GM21723 (cell line): ENCODE measurements around the gene OR2T1.
A peak's percentile ranks its signal among the peaks of the same experiment; 100 is the strongest.
"Not testable (repeated sequence)": the region's sequence is repeated elsewhere in the genome, so short reads cannot be mapped to it uniquely, and the experiment has no call there.

Source experiments
- ATAC-seq: cut with Tn5 transposase; IDR thresholded peaks from one replicate; pipeline ENCODE4 v1.9.1; 2021; ENCODE audit warnings: mild to moderate bottlenecking, moderate library complexity; ENCODE audit not compliant: unreplicated experiment

The OR2T1 gene

DNA sequence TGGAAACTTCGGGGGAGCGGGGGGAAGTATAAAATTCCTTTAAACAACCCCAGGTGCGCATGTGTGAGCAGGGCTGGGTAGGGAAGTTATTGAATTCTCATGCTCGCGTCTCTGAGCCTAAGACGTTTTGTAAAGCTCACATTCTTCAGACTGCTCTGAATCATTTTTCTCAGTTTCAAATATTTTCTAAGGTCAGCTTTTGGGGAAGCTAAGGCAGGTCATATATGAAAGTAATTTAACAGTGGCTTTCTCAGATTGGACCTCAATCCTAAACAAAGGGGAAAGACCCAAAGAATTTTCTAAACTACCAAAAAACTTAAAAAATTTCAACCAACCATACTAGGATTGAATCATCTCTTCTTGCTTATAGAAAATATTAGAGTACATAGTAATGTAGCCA lies 32.1 kb downstream of the OR2T1 start:
- not testable (repeated sequence) for ATAC-seq

DNA sequence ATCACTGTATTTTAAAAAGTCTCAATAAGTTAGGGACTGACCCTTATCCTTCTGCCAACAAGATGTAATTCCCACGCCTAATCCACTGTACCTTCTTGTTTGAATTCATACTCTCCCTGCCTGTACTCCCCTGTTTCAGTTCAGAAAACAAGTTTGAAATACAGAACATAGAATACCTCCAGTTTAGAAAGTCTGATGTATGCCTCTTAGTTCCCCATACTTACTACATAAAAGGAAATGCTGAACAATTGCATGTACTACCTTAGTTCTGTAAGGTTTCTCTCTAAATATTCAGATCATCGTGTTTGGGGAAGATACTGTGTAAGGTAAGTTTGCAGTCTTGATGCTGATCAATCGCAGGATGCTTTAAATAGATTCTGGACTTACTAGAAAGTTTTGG lies 33.5 kb downstream of the OR2T1 start:
- peak; percentile 54 for ATAC-seq

DNA sequence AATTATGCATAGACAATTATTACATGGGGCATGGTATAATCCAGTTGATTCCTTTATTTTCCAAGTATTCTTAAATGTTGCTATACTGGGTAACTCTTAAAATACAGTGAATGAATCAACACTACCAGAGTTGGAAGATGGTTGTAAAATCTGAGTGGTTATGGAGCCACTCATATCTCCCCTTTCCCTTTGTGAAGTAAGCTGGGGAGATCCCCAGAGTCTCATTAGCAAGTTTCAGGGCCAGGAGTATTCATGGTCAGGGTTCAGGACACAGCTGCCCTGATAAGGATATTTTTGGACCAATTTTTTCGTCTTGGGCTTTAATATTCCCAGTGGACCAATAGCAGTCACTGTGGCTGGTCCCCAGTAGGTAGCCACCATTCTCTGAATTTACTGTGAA lies 35.8 kb downstream of the OR2T1 start:
- not testable (repeated sequence) for ATAC-seq

DNA sequence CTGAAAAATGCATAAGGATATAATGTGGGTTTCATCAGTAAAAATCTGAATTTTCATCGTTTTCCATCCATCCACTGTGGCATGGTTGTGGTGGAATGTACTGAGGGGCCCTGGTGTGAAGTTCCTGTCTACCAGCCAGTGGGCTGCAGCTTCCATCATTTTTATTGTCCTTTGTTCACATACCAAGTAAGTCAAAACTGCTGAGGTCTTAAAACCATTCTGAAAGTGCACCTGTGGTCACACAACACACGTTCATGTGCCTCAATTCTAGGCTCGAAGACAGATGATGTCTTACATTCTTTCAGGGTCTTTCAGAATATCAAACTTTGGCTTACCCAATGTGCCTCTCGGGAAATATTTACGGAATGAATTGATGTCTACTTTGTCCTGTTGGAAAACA lies 36.4 kb downstream of the OR2T1 start:
- ATAC-seq, result not testable (repeated sequence)

DNA sequence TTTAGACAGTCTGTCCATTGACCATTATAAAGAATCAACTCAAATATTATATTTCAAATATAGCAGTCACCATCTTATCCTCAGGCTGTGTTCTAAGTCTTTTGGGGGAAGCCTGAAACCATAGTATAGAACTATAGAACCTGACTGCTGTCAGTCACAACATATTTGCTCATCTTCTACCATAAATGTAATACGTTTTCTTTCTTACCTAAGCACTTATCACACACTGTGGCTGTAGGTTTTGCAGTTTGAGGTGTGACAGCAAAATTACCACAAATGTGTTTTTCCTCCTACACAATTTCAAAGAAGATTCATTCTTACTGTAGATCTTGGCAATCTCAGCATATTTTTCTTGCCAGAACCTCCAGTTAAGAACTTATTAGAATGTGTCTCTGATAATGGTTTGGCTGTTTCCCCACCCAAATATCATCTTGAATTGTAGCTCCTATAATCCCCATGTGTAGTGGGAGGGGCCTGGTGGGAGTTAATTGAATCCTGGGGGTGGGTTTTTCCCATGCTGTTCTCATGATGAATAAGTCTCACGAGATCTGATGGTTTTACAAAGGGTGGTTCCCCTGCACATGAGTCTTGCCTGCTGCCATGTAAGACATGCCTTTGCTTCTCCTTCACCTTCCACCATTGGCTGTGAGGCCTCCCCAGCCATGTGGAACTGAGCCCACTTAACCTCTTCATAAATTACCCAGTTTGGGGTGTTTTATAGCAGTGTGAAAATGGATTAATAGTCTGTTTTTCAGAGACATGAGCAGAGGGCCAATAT lies 39.8 kb downstream of the OR2T1 start:
- not testable (repeated sequence) for ATAC-seq

DNA sequence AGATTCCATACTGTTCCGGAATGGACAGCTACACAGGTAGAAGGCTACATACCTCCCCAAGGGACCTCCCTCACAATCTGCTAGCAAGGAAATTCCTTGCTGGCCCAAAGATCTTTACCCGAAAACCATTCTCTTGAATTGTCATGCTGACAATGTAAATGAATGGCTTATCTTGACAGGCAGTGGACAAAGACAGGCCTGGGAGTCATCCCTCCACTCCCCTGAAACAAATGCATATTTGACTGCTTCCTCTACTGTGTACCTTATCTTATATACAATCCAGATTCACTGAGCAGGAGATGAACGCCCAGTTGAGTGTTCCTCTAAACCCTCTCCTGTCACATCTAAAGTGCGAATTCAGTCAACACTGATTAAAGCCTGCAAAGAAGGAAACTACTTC lies 41.8 kb downstream of the OR2T1 start:
- not testable (repeated sequence) for ATAC-seq

DNA sequence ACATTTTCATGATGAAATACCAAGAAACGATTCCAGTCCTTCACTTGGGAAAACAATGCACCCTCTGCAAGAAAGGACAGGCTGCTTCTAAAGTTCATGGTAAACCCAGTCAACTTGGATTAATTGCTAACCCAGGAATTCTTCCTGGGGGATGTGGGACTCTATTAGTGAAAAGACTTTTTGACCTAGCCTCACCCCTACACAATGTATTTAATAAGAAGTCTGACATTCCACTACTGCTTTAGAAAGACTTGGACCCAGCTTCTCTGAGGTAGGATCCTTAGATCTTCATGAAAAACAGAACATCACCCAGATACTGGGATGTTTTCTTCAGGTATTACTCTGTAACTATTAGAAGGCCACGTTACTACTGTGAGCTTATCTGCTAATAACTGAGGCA lies 42.6 kb downstream of the OR2T1 start, which contains the start of gene OR2T2:
OR2T2 (plus strand) TSS at position 239 of the 400 bp plus-strand sequence. CDS start 7,161 bp downstream, outside the sequence.
- not testable (repeated sequence) for ATAC-seq

DNA sequence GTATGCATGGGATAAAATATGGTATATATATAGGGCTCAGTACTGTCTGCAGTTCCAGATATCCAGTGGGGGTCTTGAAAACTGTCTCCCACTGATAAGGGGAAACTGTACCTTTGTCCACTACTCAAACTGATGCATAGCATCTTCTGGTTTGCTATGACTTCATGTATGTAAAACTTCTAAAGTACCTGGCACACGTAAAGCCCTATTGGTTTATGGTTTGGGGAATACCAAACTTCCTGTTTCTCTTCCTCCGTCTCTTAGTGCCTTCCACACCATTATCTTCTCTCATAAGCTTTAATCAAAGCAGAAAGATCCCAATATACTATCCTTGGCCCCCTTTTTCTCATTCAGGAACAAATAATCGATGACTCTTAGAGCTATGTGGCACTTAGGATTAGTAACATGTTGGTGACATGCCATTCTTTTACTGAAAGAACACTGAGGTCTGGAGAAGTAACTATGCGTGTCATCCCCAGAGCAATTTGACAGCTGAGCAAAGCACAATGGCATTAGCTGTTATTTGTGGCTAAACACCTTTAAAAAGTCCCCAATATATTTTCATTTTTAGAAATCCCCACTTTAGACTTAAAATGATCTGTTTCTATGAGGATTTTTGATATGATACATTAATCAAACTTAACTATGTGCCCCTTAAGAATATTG lies 45.7 kb downstream of the OR2T1 start:
- ATAC-seq, result peak; percentile 66

DNA sequence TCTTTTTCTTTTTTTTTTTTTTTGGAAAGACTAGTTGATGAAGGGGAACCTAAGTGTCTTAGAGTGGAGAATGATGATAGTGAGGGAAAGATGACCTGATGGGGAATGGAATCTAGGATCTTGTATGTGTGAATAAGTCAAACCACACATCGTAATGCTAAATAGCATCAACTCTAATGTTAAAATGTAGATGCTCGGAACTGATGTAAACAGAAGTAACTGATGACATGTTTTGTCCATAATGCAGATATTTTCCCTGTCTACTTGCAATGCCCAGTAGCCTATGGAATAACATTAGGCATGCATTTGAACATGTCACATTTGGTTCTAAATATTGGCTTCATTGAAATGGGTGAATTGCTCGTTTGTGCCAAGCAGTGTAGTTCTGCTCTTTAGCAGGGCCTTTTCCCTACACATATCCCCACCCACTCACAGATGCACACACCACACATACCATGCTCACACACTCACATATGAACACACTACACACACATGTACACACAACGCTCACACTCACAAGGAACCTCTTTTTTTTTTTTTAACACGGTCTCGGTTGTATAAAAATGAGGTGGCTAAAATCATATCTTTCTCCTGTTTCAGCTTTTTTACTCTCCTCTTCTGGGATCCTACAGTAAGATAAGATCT lies 47.1 kb downstream of the OR2T1 start:
- ATAC-seq, result not testable (repeated sequence)

DNA sequence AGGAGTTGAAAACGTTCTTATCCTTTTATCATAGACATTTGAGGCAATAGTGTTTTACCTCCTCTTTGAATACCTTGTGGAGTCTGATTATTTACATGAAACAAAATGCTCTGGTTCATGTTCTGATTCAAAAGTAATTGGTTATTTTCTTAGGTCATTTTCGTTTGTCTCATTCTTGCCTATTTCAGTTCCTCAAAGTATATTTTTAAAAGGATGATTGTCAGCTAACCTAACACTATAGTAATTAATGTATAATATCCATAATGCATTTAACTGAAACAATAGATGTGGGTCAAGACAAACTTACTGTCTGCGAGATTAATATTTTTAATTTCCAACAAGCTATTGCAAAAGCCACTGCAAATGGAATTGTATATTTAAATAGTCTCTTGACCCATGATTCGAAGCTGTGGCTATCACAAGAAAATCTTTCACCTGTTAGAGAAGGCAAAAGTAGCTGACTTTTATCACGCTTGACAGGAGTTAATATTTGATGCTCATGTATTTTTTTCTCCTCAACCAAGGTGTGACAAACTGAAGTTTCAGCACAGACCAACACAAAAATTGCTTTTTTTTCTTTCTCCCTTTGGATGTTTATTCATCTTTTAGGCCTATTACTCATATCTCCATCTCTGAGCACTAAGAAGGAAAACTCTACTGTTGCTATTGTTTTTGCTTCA lies 47.8 kb downstream of the OR2T1 start:
- ATAC-seq, result peak; percentile 53

DNA sequence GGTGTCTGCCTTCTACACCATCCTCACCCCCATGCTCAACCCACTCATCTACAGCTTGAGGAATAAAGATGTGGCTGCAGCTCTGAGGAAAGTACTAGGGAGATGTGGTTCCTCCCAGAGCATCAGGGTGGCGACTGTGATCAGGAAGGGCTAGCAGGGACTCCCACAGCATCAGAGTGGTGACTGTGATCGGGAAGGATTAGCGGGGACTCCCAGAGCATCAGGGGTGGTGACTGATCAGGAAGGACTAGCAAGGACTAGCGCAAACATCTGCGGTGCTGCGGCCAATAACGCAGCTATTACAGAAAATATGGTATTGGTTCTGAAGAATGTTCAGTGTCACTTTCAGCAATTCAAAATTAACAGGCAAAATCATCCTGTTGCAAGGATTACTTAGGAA lies 50.8 kb downstream of the OR2T1 start:
- ATAC-seq, result not testable (repeated sequence)

DNA sequence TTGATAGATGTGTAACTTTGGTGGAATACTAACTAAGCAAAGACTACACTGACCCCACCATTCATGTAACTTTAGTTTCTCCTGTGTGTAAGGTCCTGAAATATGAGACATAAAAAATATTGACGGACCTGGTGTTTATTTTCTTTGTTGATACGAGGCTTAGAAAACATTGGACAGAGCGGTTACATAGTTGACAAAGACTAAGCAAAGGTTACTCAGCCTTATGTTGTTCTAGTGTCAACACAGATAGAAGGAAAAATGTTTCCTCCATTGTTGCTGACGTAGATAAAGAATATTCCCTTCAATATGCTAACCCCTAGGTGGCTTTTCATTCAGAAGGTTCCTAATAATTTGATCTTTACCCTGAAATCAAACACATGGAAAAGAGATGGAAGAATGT lies 52.2 kb downstream of the OR2T1 start:
- not testable (repeated sequence) for ATAC-seq

DNA sequence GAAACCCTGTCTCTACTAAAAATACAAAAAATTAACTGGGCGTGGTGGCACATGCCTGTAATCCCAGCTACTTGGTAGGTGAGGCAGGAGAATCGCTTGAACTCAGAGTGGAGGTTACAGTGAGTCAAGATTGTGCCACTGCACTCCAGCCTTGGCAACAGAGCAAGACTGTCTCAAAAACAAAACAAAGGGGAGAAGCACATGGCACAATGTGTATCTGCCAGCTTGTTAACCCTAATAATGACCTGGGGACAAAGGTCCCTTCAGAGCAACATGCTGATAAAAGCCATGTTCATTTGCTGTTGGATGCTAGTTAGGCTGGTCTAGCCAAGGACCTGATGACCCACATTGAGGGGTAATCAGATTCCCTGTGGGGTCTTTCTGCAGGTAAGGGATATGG lies 53.8 kb downstream of the OR2T1 start:
- not testable (repeated sequence) for ATAC-seq
